ENCODE data around the gene CASP9.

DNA sequence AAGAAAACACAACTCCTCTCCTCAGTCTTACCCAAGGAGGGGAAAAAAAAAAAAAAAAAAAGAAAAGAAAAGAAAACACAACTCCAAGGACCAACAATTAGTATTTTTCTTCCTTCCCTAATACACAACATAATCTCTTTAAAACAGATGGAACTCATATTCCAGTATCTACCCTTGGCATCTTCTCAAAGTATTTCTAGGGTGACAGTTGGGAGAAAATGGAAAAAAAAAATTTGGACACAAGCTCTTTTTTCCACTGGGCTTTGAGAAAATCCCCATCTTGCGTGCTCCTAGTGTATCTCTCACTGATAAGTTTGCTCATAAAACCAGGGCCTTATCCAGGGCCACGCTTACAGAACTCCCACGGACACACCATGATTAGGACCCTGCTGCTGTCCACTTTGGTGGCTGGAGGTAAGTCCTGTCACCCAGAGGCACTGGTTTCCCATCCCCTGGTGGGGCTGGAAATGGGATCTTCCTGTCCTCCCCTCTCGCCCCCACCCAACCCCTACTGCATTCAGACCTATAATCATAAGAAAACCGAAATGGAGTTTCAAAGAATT is 48.2 kb downstream of the CASP9 start, which contains the start of gene CELA2B:
- TF ChIP-seq, protein P1, sequence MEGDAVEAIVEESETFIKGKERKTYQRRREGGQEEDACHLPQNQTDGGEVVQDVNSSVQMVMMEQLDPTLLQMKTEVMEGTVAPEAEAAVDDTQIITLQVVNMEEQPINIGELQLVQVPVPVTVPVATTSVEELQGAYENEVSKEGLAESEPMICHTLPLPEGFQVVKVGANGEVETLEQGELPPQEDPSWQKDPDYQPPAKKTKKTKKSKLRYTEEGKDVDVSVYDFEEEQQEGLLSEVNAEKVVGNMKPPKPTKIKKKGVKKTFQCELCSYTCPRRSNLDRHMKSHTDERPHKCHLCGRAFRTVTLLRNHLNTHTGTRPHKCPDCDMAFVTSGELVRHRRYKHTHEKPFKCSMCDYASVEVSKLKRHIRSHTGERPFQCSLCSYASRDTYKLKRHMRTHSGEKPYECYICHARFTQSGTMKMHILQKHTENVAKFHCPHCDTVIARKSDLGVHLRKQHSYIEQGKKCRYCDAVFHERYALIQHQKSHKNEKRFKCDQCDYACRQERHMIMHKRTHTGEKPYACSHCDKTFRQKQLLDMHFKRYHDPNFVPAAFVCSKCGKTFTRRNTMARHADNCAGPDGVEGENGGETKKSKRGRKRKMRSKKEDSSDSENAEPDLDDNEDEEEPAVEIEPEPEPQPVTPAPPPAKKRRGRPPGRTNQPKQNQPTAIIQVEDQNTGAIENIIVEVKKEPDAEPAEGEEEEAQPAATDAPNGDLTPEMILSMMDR (conservative IDR thresholded peaks at IDR 0.05) = no peak
- no peak for TF ChIP-seq EZH2 (IDR thresholded peaks at IDR 0.05; ENCODE audit: low read depth)

All from PC-9 (cell line).